Osteoblast (primary cell): ENCODE results near the gene OAS3. TPM values are rescaled to one million over a fixed set of nuclear protein-coding genes. Genes with fewer than 3 reads are reported as not detected.

Experiments used
- DNase-seq: peaks from one replicate; pipeline ENCODE4 v3.0.0; 2011; ENCODE audit warnings: low spot score, mixed read lengths; ENCODE audit not compliant: insufficient read length; ENCODE audit errors: missing footprints
- H2AFZ ChIP-seq: 2 replicates; pipeline ENCODE4 v1.6.0; 2011; ENCODE audit warnings: mild to moderate bottlenecking, low read length
- H3K27ac ChIP-seq: 2 replicates; pipeline ENCODE4 v1.5.1; 2011; ENCODE audit warnings: mild to moderate bottlenecking, low read depth, low read length, moderate library complexity
- H3K27me3 ChIP-seq: 2 replicates; pipeline ENCODE4 v1.6.0; 2012; ENCODE audit warnings: mild to moderate bottlenecking, control low read depth, inconsistent platforms, low read length, moderate library complexity; ENCODE audit not compliant: insufficient read depth
- H3K36me3 ChIP-seq: 2 replicates; pipeline ENCODE4 v1.5.1; 2011; ENCODE audit warnings: mild to moderate bottlenecking, low read length, control low read depth, moderate library complexity; ENCODE audit not compliant: insufficient read depth
- H3K4me1 ChIP-seq: 2 replicates; pipeline ENCODE4 v1.5.1; 2011; ENCODE audit warnings: mild to moderate bottlenecking, low read length, control low read depth, moderate library complexity; ENCODE audit not compliant: insufficient read depth
- H3K4me2 ChIP-seq: 2 replicates; pipeline ENCODE4 v1.6.0; 2011; ENCODE audit warnings: mild to moderate bottlenecking, low read length; ENCODE audit not compliant: insufficient read depth
- H3K4me3 ChIP-seq: fragments of 200-600 bp; sonication (generic); 3 replicates; pipeline ENCODE4 v1.5.1; 2012; ENCODE audit warnings: mild to moderate bottlenecking, low read length, inconsistent platforms; ENCODE audit not compliant: insufficient read depth
- H3K79me2 ChIP-seq: 2 replicates; pipeline ENCODE4 v1.6.0; 2012; ENCODE audit warnings: mild to moderate bottlenecking, low read length, control low read depth, inconsistent platforms; ENCODE audit not compliant: insufficient read depth
- H3K9me3 ChIP-seq: 2 replicates; pipeline ENCODE4 v1.5.1; 2011; ENCODE audit warnings: low read depth, low read length, control low read depth
- H4K20me1 ChIP-seq: 2 replicates; pipeline ENCODE4 v1.6.0; 2012; ENCODE audit warnings: mild to moderate bottlenecking, low read length, control low read depth; ENCODE audit not compliant: insufficient read depth
- total RNA-seq: library from RNA; depleted of rRNA; stranded (reverse); fragments of >200 nt; gene quantifications from 2 replicates; pipeline ENCODE4 v1.2.3, GENCODE V29; 2012
- TF ChIP-seq, protein P1 (sequence below): IDR thresholded peaks from 2 replicates; pipeline ENCODE4 v1.5.1; 2011; ENCODE audit warnings: mild to moderate bottlenecking, low read depth, low read length, moderate library complexity; ENCODE audit errors: extremely low read depth

The OAS3 gene
- total RNA-seq, 1 donor, result 6.9 TPM

DNA sequence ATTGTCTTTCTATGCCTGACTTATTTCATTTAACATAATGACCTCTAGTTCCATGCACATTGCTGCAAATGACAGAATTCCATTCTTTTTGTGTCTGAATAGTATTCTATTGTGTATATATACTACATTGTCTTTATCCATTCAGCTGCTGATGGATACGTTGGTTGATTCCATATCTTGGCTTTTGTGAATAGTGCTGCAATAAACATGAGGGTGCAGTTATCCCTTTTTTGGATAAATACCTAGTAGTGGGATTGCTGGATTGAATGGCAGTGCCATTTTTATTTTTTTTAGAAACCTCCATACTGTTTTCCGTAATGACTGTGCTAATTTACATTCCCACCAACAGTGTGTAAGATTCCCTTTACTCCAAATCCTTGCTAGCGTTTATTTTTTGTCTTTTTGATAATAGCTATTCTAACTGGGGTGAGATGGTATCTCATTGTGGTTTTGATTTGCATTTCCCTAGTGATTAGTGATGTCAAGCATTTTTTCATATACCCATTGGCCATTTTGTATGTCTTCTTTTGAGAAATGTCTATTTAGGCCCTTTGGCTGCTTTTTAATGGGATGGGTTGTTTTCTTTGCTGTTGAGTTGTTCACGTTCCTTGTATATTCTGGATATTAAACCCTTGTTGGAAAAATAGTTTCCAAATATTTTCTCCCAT, 42.4 kb downstream of the OAS3 start:
- H3K27ac ChIP-seq, result no peak overlapping the region
- no peak overlapping the region for H3K4me2 ChIP-seq
- no peaks in the 10 kb centered on the region for H3K27me3 ChIP-seq
- no peak overlapping the region for H3K4me3 ChIP-seq
- H2AFZ ChIP-seq, result no peak overlapping the region
- H3K4me1 ChIP-seq, result peaks cover 6% of the 10 kb centered on the region
- H4K20me1 ChIP-seq, result no peaks in the 10 kb centered on the region
- no peaks in the 10 kb centered on the region for H3K79me2 ChIP-seq
- H3K36me3 ChIP-seq, result no peaks in the 10 kb centered on the region
- TF ChIP-seq, protein P1, sequence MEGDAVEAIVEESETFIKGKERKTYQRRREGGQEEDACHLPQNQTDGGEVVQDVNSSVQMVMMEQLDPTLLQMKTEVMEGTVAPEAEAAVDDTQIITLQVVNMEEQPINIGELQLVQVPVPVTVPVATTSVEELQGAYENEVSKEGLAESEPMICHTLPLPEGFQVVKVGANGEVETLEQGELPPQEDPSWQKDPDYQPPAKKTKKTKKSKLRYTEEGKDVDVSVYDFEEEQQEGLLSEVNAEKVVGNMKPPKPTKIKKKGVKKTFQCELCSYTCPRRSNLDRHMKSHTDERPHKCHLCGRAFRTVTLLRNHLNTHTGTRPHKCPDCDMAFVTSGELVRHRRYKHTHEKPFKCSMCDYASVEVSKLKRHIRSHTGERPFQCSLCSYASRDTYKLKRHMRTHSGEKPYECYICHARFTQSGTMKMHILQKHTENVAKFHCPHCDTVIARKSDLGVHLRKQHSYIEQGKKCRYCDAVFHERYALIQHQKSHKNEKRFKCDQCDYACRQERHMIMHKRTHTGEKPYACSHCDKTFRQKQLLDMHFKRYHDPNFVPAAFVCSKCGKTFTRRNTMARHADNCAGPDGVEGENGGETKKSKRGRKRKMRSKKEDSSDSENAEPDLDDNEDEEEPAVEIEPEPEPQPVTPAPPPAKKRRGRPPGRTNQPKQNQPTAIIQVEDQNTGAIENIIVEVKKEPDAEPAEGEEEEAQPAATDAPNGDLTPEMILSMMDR, result no peak
- no peak for DNase-seq
- H3K9me3 ChIP-seq, result no peaks in the 10 kb centered on the region

GRCh38 chr12:112985642-112986290, 47.5 kb downstream of the OAS3 start:
- no peaks in the 10 kb centered on the region for H3K36me3 ChIP-seq
- no peaks in the 10 kb centered on the region for H3K79me2 ChIP-seq
- TF ChIP-seq, protein P1, result no peak
- H3K4me1 ChIP-seq, result no peaks in the 10 kb centered on the region
- no peak overlapping the region for H3K4me2 ChIP-seq
- no peaks in the 10 kb centered on the region for H4K20me1 ChIP-seq
- H3K27ac ChIP-seq, result no peak overlapping the region
- H2AFZ ChIP-seq, result no peak overlapping the region
- DNase-seq, result no peak
- H3K27me3 ChIP-seq, result no peaks in the 10 kb centered on the region
- no peak overlapping the region for H3K4me3 ChIP-seq
- no peaks in the 10 kb centered on the region for H3K9me3 ChIP-seq

DNA sequence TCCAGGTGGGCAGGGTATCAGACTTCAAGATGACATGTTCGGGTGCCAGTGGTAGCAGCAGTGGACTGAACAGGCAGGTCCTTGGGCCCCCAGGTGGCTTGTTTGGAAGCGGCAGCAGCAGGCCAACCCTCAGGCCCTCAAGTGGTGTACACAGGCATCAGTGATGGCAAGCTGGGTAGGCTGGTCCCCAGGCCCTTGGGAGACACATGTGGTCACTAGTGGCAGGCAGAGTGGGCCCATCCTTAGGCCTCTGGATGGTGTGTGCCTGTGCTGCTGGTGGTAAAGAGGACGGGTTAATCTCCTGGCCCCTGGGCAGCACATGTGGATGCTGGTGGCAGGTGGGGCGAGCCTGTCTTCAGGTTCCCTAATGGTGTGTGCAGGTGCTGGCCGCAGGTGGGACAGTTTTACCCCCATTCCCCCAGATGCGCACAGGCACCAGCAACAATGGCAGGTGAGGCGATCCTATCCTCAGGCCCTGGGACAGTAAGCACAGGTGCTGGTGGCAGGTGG, 48.1 kb downstream of the OAS3 start:
- Histone ChIP-seq H4K20me1 (no peaks in the 10 kb centered on the region), H3K4me3 (no peak overlapping the region), H3K27ac (no peak overlapping the region), H3K27me3 (no peaks in the 10 kb centered on the region), H2AFZ (no peak overlapping the region), H3K79me2 (no peaks in the 10 kb centered on the region), H3K4me1 (no peaks in the 10 kb centered on the region), H3K36me3 (no peaks in the 10 kb centered on the region), H3K4me2 (no peak overlapping the region), H3K9me3 (no peaks in the 10 kb centered on the region)
- TF ChIP-seq, protein P1, result no peak
- no peak for DNase-seq

DNA sequence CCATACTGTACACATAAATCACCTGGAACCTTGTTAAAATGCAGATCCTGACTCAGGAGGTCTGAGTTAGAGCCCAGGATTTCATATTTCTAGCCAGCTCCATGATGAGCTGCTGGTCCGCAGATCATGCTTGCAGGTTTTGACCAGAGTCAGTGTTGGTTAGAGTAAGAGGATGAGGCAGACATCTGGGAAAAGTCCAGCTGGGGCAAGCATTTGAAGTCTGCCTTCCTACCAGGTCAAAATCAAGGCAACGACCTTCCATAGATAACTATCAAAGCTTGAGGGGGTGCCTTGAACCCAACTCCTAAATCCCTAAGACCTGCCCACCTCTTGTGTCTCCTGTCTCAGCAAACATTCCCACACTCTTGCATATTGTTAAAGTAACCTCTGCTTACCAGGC, 49.3 kb downstream of the OAS3 start:
- TF ChIP-seq, protein P1, result no peak
- H2AFZ ChIP-seq, result no peak overlapping the region
- no peaks in the 10 kb centered on the region for H3K36me3 ChIP-seq
- no peaks in the 10 kb centered on the region for H3K27me3 ChIP-seq
- H3K4me2 ChIP-seq, result no peak overlapping the region
- no peak overlapping the region for H3K4me3 ChIP-seq
- no peaks in the 10 kb centered on the region for H4K20me1 ChIP-seq
- no peaks in the 10 kb centered on the region for H3K4me1 ChIP-seq
- DNase-seq, result no peak
- no peak overlapping the region for H3K27ac ChIP-seq
- no peaks in the 10 kb centered on the region for H3K79me2 ChIP-seq
- H3K9me3 ChIP-seq, result no peaks in the 10 kb centered on the region
